ENCODE data around the gene CSF1R.
"Not testable (repeated sequence)": the region's sequence is repeated elsewhere in the genome, so short reads cannot be mapped to it uniquely, and the experiment has no call there.

Gene CSF1R

DNA sequence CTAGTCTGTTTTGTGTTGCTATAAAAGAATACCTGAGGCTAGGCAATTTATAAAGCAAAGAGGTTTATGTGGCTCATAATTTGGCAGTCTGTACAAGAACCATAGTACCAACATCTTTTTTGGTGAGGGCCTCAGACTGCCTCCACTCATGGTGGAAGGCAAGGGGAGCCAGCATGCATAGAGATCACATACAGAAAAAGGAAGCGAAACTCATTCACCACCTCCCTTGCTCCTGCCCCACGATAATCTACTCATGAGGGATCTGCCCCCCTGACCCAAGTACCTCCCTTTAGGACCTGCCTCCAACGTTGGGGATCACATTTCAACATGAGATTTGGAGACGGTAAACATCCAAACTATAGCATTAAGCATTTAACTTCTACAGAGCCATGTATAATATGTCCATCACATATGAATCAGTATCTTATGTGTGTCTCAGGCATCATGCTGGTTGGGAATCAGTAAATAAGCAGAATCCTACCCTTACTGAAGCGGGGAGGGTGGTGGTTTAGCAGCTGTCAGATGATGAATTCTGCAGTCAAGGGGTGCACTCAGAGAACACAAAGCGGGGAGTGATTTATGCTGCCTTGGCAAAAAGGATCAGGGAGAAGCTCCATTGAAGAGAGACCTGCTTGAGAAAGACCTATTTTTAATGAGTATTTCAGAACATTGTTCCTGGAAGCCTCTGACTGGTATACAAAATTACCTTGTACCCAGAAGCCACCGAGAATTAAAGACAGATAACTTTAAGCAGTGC lies 51.0 kb downstream of the CSF1R start:
- FAIRE-seq: no peak
- no peak for DNase-seq (ENCODE audit: insufficient read length, low spot score)
- TF ChIP-seq, protein P1, sequence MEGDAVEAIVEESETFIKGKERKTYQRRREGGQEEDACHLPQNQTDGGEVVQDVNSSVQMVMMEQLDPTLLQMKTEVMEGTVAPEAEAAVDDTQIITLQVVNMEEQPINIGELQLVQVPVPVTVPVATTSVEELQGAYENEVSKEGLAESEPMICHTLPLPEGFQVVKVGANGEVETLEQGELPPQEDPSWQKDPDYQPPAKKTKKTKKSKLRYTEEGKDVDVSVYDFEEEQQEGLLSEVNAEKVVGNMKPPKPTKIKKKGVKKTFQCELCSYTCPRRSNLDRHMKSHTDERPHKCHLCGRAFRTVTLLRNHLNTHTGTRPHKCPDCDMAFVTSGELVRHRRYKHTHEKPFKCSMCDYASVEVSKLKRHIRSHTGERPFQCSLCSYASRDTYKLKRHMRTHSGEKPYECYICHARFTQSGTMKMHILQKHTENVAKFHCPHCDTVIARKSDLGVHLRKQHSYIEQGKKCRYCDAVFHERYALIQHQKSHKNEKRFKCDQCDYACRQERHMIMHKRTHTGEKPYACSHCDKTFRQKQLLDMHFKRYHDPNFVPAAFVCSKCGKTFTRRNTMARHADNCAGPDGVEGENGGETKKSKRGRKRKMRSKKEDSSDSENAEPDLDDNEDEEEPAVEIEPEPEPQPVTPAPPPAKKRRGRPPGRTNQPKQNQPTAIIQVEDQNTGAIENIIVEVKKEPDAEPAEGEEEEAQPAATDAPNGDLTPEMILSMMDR (IDR thresholded peaks at IDR 0.05; ENCODE audit: insufficient read depth, missing control alignments): no peak

DNA sequence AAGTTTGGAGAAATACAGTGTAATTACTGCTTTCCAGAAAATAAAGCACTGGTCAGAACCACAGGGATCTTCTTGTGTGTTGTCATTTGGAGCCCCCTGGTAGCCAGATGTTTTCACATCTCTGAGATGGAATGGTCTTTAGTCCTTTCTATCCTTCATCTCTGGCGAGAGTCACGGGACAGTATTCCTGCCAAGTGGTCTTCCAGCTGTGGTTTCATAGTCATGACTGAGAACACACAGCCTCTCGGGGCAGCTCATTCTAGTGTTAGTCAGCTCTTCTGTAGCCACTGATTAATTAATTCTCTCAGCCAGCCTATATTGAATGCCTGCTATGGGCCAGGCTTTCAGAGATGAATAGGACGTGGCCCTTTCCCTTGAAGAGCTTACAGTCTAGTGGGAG lies 51.7 kb downstream of the CSF1R start:
- FAIRE-seq (no peak), DNase-seq (ENCODE audit: insufficient read length, low spot score) (no peak)
- TF ChIP-seq, protein P1 (IDR thresholded peaks at IDR 0.05; ENCODE audit: insufficient read depth, missing control alignments): no peak

DNA sequence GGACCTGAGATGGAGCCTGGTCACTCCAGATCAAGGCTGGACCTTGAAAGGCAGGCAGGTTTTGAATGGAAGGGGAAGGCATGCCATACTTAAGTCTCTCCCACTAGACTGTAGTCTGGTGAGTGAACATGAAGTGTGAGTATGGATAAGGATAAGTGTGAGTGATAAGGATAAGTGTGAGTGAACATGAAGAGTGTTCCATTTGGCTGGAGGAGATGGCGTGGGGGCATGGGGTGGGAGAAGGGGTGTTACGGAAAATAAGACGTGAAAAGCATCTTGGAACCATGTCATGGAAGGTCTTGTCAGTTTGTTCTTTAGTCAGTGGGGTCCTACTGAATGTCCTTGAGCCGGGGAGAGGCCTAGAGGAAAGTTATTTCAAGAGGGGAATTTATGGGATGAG lies 53.0 kb downstream of the CSF1R start:
- no peak for FAIRE-seq
- no peak for DNase-seq (ENCODE audit: insufficient read length, low spot score)
- TF ChIP-seq, protein P1 (IDR thresholded peaks at IDR 0.05; ENCODE audit: insufficient read depth, missing control alignments): no peak

DNA sequence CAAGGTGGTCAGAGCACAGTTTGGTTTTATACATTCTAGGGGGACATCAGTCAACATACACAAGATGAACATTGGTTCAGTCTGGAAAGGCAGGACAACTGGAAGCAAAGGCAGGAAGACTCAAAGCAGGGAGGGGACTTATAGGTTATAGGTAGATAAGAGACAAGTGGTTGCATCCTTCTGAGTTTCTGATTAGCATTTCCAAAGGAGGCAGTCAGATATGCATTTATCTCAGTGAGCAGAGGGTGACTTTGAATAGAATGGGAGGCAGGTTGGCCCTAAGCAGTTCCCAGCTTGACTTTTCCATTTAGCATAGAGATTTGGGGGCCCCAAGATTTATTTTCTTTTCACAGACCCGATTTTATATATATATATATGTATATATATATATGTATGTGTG lies 58.3 kb downstream of the CSF1R start:
- FAIRE-seq; DNase-seq (ENCODE audit: insufficient read length, low spot score): not testable (repeated sequence)

DNA sequence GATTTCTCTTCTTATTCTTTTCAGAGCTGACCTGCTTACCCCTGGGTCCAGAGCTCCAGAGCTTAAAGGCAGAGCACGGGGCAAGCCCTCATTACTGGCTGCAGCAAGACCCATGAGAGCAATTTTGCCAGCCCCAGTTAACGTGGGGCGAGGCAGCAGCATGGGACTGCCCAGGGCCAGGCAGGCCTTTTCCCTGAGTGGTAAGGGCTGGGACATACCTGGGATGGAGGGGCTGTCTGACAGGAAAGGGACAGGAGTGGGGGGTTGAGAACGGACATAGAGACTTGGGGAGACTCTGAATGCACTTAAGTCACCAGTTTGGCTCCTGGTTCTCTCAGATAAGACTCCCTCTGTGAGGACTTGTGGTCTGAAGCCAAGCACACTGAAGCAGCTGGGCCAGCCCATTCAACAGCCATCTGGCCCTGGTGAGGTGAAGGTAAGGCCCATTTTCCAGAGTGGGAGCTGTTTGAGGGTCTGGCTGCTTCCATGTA lies 59.6 kb downstream of the CSF1R start:
- TF ChIP-seq, protein P1 (IDR thresholded peaks at IDR 0.05; ENCODE audit: insufficient read depth, missing control alignments): no peak
- FAIRE-seq: no peak
- no peak for DNase-seq (ENCODE audit: insufficient read length, low spot score)

DNA sequence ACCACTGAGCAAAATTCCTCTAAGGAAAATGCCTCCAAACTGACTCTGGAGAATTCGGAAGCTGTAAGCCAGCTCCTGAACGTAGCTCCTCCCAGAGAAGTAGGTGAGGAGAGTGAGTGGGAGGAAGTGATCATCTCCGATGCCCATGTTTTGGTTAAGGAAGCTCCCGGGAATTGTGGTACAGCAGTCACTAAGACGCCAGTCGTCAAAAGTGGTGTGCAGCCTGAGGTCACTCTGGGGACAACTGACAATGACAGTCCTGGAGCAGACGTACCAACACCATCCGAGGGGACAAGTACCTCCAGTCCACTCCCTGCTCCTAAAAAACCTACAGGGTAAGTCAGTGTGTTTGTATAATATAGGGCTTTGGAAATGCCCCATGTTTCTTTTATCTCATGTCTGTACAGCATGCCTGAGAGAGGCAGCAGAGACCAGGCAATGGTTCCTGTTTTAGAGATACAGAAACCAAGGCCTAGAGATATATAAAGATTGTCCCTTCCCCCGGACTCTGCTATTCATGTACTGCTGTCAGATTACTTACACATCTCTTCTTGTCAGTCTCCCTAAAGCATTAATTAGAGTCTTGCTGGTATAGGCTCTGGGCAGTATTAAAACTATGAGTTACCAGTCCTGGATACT lies 61.9 kb downstream of the CSF1R start:
- TF ChIP-seq, protein P1 (IDR thresholded peaks at IDR 0.05; ENCODE audit: insufficient read depth, missing control alignments): no peak
- FAIRE-seq (no peak), DNase-seq (ENCODE audit: insufficient read length, low spot score) (no peak)

DNA sequence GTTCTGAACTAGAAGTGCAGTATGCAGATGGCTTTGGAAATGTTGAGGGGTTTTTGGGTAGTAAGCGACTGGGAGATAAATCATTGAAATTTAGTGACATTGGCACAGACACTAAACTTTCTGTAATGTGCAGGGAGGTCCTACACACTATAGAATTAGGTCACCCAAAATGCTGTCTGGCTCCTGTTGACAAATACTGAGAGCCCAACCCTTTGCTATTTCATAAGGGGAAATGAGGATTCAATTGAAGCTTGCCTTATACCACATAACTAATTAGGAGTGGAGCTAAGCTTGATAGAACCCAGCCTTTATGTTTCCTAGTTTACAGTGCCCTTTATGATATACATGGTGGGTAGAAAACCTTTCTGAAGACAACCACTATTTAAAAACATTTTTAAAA lies 63.2 kb downstream of the CSF1R start:
- FAIRE-seq (no peak), DNase-seq (ENCODE audit: insufficient read length, low spot score) (no peak)
- TF ChIP-seq, protein P1 (IDR thresholded peaks at IDR 0.05; ENCODE audit: insufficient read depth, missing control alignments): no peak

All from D721Med (cell line).